PC-9 (cell line): ENCODE results near the gene RECQL5.

Experiments
- EZH2 ChIP-seq: fragments of 200-600 bp; sonication (generic); IDR thresholded peaks from 2 replicates; pipeline ENCODE4 v1.8.0; 2017; ENCODE audit warnings: antibody characterized with exemption, low read depth
- TF ChIP-seq, protein P1 (sequence below): fragments of 200-600 bp; sonication (generic); conservative IDR thresholded peaks from 2 replicates; pipeline ENCODE4 v1.6.1; 2017; ENCODE audit warnings: mixed run types, antibody characterized with exemption, mild to moderate bottlenecking, moderate library complexity

DNA sequence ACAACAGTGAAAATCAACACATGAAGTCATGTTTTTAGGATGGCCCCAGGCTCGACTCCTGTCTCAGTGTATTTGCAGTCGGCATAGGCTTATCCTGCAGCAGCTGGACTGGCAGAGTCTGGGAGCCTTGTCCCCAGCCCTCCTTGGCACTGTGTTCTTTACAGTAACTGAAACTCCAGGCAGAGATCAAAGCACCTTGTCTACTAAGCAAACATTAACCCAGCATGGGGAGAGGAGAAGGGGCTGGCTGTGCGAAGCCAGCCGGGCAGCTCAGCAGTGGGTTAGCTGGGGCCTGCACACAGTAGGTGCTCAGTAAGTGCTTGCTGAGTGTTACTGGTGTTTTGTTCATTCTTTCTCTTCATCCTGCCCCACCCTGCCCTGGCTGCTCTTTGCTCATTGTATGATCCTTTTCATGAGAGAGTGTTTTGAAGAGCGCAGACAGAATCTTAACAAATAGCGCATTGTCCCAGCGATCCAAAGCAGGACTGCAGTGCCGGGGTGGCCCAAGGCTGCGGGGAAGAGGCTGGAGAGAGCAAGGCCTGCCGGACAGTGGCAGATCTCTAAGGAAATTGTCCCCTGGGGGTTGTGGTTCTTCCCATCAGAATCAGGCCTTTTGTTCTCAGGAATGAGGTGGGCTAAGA lies 30.8 kb upstream of the RECQL5 start:
- TF ChIP-seq, protein P1, sequence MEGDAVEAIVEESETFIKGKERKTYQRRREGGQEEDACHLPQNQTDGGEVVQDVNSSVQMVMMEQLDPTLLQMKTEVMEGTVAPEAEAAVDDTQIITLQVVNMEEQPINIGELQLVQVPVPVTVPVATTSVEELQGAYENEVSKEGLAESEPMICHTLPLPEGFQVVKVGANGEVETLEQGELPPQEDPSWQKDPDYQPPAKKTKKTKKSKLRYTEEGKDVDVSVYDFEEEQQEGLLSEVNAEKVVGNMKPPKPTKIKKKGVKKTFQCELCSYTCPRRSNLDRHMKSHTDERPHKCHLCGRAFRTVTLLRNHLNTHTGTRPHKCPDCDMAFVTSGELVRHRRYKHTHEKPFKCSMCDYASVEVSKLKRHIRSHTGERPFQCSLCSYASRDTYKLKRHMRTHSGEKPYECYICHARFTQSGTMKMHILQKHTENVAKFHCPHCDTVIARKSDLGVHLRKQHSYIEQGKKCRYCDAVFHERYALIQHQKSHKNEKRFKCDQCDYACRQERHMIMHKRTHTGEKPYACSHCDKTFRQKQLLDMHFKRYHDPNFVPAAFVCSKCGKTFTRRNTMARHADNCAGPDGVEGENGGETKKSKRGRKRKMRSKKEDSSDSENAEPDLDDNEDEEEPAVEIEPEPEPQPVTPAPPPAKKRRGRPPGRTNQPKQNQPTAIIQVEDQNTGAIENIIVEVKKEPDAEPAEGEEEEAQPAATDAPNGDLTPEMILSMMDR: no peak
- TF ChIP-seq EZH2: no peak
